ENCODE data around the gene SFTPA1. TPM values are rescaled to one million over a fixed set of nuclear protein-coding genes. Genes with fewer than 3 reads are reported as not detected.

Gene SFTPA1
- not detected in 2 replicates for total RNA-seq

GRCh38 chr10:79610601-79611191 lies at the start of gene SFTPA1:
Gene SFTPA1 (plus strand): TSS chr10:79610939. CDS start chr10:79611826, 887 bp downstream.

Other genes with a start within 250 kb of the SFTPA1 start
- 24.7 and 27.2 TPM in 2 replicates for gene ZCCHC24, start 165.3 kb upstream of the SFTPA1 start, total RNA-seq
- 0.50 and 0.59 TPM in 2 replicates for gene EIF5AL1, start 98.4 kb upstream of the SFTPA1 start, total RNA-seq
- gene SFTPA2, start 50.5 kb upstream of the SFTPA1 start, total RNA-seq: not detected in 2 replicates
- gene NUTM2B, start 92.3 kb downstream of the SFTPA1 start, total RNA-seq: 0.50 and 0.89 TPM in 2 replicates
- gene NUTM2E, start 215.8 kb downstream of the SFTPA1 start, total RNA-seq: not detected in 2 replicates